SK-MEL-5 (cell line): ENCODE data around the gene PKNOX2. TPM values are rescaled to one million over a fixed set of nuclear protein-coding genes. Genes with fewer than 3 reads are reported as not detected.
A peak's percentile ranks its signal among the peaks of the same experiment; 100 is the strongest.

ENCODE experiments used
- DNase-seq: peaks from one replicate; pipeline ENCODE4 v3.0.0-alpha.2; 2016; ENCODE audit warnings: low read depth, low spot score
- in situ Hi-C: cut with HindIII; loops from 2 replicates; pipeline ENCODE4 v1.10.0; 2016; ENCODE audit warnings: low sequenced_read_pairs, high pct_unique_total_duplicates, low pct_unique_long_range_greater_than_20kb
- polyA plus RNA-seq, 2 experiments: library from polyadenylated mRNA; depleted of rRNA; stranded (reverse); fragments of >200 nt; gene quantifications; 2 replicates each; pipeline ENCODE4 v1.2.3, GENCODE V29; 2015
- total RNA-seq: library from RNA; depleted of rRNA; stranded (reverse); fragments of >200 nt; shearing (Covaris generic); gene quantifications from 2 replicates; pipeline ENCODE4 v1.2.3, GENCODE V29; 2014; rRNA removed

Gene PKNOX2
- 1.4 and 1.6 TPM in 2 replicates for total RNA-seq
- 2.4 and 4.2 TPM in 2 replicates for polyA plus RNA-seq (2015; cell fraction: cytosol; rRNA removed)
- 3.7 and 4.8 TPM in 2 replicates for polyA plus RNA-seq (2015; cell fraction: nucleus; rRNA removed)

DNA sequence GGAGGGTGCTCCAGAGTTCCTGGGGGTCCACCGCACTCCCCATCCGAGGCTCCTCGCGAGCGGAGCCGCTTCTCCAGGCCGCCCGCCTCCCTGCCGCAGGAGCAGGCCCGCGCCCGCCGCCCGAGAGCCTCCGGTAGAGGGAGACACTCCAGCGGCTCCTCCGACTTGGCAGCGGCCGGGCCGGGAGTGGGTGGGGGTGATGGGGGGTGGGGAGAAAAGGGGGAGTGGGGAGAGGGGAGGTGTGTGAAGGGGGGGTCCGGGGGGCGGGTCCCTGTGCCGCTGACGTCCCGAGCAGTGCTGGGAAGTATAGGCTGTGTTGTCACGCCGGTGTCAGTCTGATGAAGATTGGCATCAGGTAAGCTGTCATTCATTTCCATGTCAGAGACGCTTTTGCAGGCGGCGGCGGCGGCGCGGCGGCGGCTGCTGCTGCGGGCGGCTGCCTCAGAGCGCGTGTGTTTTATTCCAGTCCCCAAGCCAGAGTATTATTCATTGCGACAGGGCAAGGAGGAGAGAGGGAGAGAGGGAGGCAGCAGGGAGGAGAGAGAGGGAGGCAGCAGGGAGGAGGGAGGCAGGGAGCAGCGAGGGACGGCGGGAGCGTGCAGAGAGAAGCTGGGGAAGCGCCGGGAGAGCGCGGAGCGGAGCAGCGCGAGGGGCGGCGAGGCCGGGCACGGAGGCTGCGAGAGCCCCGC, at the start of gene PKNOX2:
PKNOX2 (plus strand) TSS at position 330 of the 689 bp plus-strand sequence. CDS start 186,555 bp downstream, outside the sequence.
- in situ Hi-C loops = no loop called here

DNA sequence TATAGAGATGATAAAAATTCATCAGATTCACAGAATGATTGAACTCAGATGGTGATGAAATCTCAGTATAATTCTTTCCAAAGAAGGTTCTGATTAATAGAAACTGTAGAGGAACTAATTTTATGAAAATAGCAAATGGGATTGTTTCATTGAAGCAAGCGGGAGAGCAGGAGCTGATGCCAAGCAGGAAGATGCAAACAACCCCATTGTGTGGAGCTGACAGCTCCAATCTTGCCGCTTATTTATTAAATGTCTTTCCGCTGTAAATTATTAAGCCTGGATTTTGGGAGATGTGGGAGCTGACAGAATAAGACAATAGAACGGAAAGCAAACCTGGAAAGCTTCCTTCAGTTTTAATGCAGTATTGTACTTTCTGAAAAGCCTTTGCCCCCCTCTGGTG, 47.1 kb upstream of the PKNOX2 start:
- in situ Hi-C loops = no loop called here

More for the DNA sequence above, at the start of gene PKNOX2:
- peak; percentile 59 for DNase-seq

GRCh38 chr11:125123194-125123946, 41.2 kb upstream of the PKNOX2 start:
- no peak for DNase-seq
- in situ Hi-C loops = no loop called here

More for the DNA sequence above, 47.1 kb upstream of the PKNOX2 start:
- DNase-seq = no peak

DNA sequence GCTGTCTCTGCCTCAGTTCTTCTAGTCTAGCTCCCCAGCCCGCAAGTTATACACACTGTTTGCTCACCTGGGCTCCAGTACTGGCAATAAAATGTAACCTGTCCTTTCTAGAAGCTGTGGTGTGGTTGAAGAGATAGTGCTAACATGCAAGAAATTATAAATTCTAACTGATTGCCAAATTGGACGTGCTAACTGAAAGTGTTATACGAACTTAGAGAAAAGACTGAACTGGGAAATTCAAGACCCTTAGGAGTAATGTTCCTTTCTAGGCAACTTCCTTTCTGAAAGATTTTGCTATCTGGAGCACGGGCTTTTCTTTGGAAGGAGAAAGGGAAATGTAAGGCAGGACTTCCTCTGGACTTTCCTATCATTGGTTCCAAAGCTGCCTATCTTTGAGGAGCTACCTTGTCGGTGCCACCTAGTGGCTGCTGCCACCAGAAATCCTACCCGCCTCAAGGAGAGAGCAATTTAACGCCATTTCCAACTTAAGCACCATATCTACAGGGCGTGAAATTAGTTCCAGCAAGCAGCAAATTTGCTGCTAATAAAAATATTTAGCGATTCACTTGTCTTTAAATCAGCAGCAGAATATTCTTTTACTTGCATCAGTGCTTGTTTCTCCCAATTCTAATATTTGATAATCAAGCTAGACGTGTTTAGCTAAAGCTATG, 40.5 kb upstream of the PKNOX2 start:
- peak; percentile 78 for DNase-seq
- in situ Hi-C loops = no loop called here

GRCh38 chr11:125124618-125124992, 39.9 kb upstream of the PKNOX2 start:
- in situ Hi-C loops = no loop called here
- no peak for DNase-seq

- no peak for DNase-seq
- in situ Hi-C loops = no loop called here
Measured at GRCh38 chr11:125128450-125128849, 36.1 kb upstream of the PKNOX2 start.

GRCh38 chr11:125129316-125129993, 35.1 kb upstream of the PKNOX2 start:
- in situ Hi-C loops = no loop called here

DNA sequence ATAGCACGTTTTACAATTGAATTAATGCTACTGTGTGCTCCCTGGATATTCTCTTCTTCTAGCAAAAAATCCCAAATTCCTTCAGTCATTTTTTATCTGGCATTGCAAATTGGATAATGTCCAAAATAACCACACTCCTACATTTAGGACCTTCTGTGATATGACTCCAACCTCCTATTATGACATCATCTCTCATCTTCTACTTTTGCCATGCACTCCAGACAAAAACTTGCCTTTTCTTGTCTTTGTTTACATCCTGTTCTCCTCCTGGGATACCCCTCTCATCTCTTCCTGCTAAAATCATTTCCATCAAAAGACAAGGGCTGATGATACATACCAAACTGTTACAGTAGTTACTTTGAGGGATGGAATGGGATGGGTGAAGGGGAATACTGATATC, 32.5 kb upstream of the PKNOX2 start:
- in situ Hi-C loops = no loop called here
- no peak for DNase-seq

More at GRCh38 chr11:125129316-125129993, 35.1 kb upstream of the PKNOX2 start:
- DNase-seq = no peak

DNA sequence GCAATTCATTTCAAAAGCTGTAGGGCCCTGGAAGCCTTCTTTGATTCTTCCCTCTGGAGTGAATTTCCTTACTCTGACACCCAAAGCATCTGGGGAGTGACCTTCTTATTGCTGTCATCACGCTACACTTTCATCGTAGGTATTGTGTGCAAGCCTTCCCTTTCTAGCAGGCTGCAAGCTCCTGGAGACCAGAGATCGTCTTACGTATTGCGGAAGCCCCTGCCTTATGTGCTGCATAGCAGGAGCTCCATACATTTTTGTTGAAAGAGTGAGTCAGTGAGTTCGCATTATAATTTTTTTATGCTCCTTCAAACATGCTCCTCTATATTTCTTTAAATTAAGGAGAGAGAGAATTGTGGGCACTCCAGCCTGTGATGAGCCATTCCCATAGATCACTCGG, 32.0 kb upstream of the PKNOX2 start:
- in situ Hi-C loops = no loop called here

GRCh38 chr11:125136001-125136400, 28.6 kb upstream of the PKNOX2 start:
- DNase-seq = no peak
- in situ Hi-C loops = no loop called here

More for the DNA sequence above, 32.0 kb upstream of the PKNOX2 start:
- no peak for DNase-seq

DNA sequence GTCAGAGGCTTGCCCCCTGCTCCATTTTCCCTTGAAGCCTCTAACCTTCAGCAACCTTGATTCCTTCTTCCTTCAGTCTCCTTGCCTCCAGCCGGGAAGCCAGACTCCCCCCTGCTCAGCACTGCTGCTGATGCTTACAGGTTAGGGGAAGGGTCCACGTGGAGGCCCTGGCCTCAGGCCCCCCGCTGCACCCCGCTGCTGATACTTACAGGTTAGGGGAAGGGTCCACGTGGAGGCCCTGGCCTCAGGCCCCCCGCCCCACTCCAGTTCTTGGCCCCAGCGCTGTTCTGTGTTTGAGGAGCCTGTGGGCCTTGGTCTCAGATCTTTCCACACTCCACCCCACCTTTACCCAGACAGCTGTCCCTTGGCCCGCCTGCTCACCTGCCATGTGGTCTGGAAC, 25.6 kb upstream of the PKNOX2 start:
- DNase-seq = no peak
- in situ Hi-C loops = no loop called here

- DNase-seq = no peak
- in situ Hi-C loops = loop anchor here (10.0 kb wide), 1 partner anchor 185 kb away; the partner anchor contains the start of gene CCDC15
Measured at GRCh38 chr11:125139778-125140177, 24.8 kb upstream of the PKNOX2 start.

GRCh38 chr11:125140233-125140632, 24.3 kb upstream of the PKNOX2 start:
- in situ Hi-C loops = loop anchor here (10.0 kb wide), 1 partner anchor 185 kb away; the partner anchor contains the start of gene CCDC15
- no peak for DNase-seq

GRCh38 chr11:125141178-125141577, 23.4 kb upstream of the PKNOX2 start:
- in situ Hi-C loops = loop anchor here (10.0 kb wide), 1 partner anchor 186 kb away; the partner anchor contains the start of gene CCDC15
- no peak for DNase-seq

- peak; percentile 46 for DNase-seq
- in situ Hi-C loops = loop anchor here (10.0 kb wide), 1 partner anchor 187 kb away; the partner anchor contains the start of gene CCDC15
Measured at GRCh38 chr11:125141686-125142535, 22.6 kb upstream of the PKNOX2 start.

GRCh38 chr11:125146232-125146631, 18.3 kb upstream of the PKNOX2 start:
- no peak for DNase-seq
- in situ Hi-C loops = loop anchor here (10.0 kb wide), 1 partner anchor 191 kb away; the partner anchor contains the start of gene CCDC15
